ENCODE measurements around the gene GOLT1A. TPM values are rescaled to one million over a fixed set of nuclear protein-coding genes. Genes with fewer than 3 reads are reported as not detected.

The GOLT1A gene
- total and polyA plus RNA-seq, 2 experiments from 2014 or later: 0.33 to 2.6 TPM

DNA sequence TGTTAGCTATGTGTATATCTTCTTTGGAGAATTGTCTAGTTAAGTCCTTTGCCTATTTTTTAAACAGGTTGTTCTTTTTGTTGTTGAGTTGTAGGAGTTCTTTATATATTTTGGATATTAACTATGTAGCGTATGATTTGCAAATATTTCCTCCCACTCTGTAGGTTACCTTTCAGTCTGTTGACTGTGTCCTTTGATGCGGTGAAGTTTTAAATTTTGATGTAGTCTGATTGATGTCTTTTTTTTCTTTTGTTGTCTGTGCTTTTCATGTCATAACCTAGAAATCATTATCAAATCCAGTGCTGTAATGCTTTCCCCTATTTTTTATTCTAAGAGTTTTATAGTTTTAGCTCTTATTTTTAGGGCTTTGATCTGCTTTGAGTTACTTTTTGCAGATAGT, 8.8 kb downstream of the GOLT1A start:
- Histone ChIP-seq H3K27ac (no peak overlapping the region), H3K27me3 (peaks cover 17% of the 10 kb centered on the region), H3K36me3 (no peaks in the 10 kb centered on the region), H3K4me1 (ENCODE audit: low read depth) (peaks cover 8% of the 10 kb centered on the region), H3K9me3 (ENCODE audit: low read depth) (no peaks in the 10 kb centered on the region), H3K4me3 (no peak overlapping the region)
- DNase-seq (ENCODE audit: low read depth in 1 of 2, low spot score in 1 of 2): no peak
- TF ChIP-seq, protein P1, sequence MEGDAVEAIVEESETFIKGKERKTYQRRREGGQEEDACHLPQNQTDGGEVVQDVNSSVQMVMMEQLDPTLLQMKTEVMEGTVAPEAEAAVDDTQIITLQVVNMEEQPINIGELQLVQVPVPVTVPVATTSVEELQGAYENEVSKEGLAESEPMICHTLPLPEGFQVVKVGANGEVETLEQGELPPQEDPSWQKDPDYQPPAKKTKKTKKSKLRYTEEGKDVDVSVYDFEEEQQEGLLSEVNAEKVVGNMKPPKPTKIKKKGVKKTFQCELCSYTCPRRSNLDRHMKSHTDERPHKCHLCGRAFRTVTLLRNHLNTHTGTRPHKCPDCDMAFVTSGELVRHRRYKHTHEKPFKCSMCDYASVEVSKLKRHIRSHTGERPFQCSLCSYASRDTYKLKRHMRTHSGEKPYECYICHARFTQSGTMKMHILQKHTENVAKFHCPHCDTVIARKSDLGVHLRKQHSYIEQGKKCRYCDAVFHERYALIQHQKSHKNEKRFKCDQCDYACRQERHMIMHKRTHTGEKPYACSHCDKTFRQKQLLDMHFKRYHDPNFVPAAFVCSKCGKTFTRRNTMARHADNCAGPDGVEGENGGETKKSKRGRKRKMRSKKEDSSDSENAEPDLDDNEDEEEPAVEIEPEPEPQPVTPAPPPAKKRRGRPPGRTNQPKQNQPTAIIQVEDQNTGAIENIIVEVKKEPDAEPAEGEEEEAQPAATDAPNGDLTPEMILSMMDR (IDR thresholded peaks at IDR 0.05; ENCODE audit: low read depth, low read length): no peak

GRCh38 chr1:204203206-204203767, 10.5 kb downstream of the GOLT1A start:
- Histone ChIP-seq H3K9me3 (ENCODE audit: low read depth) (no peaks in the 10 kb centered on the region), H3K27ac (no peak overlapping the region), H3K4me3 (no peak overlapping the region), H3K27me3 (peaks cover 17% of the 10 kb centered on the region), H3K36me3 (no peaks in the 10 kb centered on the region), H3K4me1 (ENCODE audit: low read depth) (peaks cover 25% of the 10 kb centered on the region)
- DNase-seq (ENCODE audit: low read depth in 1 of 2, low spot score in 1 of 2): no peak
- TF ChIP-seq, protein P1 (IDR thresholded peaks at IDR 0.05; ENCODE audit: low read depth, low read length): no peak

GRCh38 chr1:204202481-204202880, 11.3 kb downstream of the GOLT1A start:
- H3K27me3 ChIP-seq: peaks cover 17% of the 10 kb centered on the region
- no peaks in the 10 kb centered on the region for H3K36me3 ChIP-seq
- no peaks in the 10 kb centered on the region for H3K9me3 ChIP-seq (ENCODE audit: low read depth)
- H3K27ac ChIP-seq: no peak overlapping the region
- DNase-seq (ENCODE audit: low read depth in 1 of 2, low spot score in 1 of 2): no peak
- peaks cover 26% of the 10 kb centered on the region for H3K4me1 ChIP-seq (ENCODE audit: low read depth)
- TF ChIP-seq, protein P1 (IDR thresholded peaks at IDR 0.05; ENCODE audit: low read depth, low read length): no peak
- H3K4me3 ChIP-seq: no peak overlapping the region

DNA sequence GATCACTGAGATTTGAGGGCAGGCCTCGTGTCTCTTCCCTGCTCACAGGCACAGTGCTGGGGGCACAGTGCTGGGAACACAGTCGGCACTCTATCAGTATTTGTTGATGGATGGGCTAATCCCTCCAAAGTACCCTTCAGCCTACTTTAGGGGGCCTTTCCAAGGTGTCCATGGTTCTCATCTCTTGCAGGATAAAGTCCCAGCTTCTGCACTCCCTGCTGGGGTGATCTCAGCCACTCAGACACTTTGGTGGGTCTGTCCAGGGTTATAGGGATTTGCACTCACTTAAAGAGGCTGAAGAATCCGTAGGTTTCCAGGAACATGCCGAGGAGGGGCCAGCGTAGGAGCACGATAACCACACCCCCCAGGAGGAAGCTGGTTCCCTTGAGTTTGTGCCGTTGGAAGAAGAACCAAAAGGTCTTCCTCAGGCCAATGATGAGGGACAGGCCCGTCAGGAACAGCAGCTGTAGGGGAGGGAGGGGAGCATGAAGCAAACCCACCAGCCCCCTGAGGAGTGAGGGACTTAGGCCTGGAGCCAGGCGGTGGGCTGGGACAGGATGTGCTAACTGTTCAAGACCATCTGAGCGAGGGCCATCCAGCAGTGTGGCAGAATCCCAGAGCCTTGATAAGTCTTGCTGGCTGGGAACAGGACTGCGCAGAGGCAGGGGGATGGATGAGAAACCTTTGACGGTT, 12.3 kb downstream of the GOLT1A start:
- TF ChIP-seq, protein P1 (IDR thresholded peaks at IDR 0.05; ENCODE audit: low read depth, low read length): no peak
- DNase-seq (ENCODE audit: low read depth in 1 of 2, low spot score in 1 of 2): no peak
- H3K4me3 ChIP-seq: no peak overlapping the region

GRCh38 chr1:204199579-204199978, 14.2 kb downstream of the GOLT1A start:
- TF ChIP-seq, protein P1 (IDR thresholded peaks at IDR 0.05; ENCODE audit: low read depth, low read length): no peak
- peaks cover 11% of the 10 kb centered on the region for H3K27me3 ChIP-seq
- peaks cover 26% of the 10 kb centered on the region for H3K4me1 ChIP-seq (ENCODE audit: low read depth)
- H3K27ac ChIP-seq: no peak overlapping the region
- H3K9me3 ChIP-seq (ENCODE audit: low read depth): no peaks in the 10 kb centered on the region
- no peak overlapping the region for H3K4me3 ChIP-seq
- no peak for DNase-seq (ENCODE audit: low read depth in 1 of 2, low spot score in 1 of 2)
- no peaks in the 10 kb centered on the region for H3K36me3 ChIP-seq

More for the DNA sequence above, 12.3 kb downstream of the GOLT1A start:
- Histone ChIP-seq H3K4me1 (ENCODE audit: low read depth) (peaks cover 26% of the 10 kb centered on the region), H3K27ac (peak overlapping the region; percentile 5), H3K36me3 (no peaks in the 10 kb centered on the region), H3K9me3 (ENCODE audit: low read depth) (no peaks in the 10 kb centered on the region), H3K27me3 (peaks cover 19% of the 10 kb centered on the region)
